HEK293 (cell line): ENCODE measurements around the gene MINDY1.
A peak's percentile ranks its signal among the peaks of the same experiment; 100 is the strongest.

ENCODE experiments used
- CTCF ChIA-PET: fragments of 350-600 bp; formaldehyde crosslinking; extraction: SDS; loops from one replicate; lab custom pipeline; 2021; ENCODE audit warnings: antibody characterized with exemption; lab: Yijun Ruan, JAX
- POLR2A ChIA-PET: fragments of 300-600 bp; formaldehyde crosslinking; extraction: SDS; loops from one replicate; lab custom pipeline; 2020; ENCODE audit warnings: antibody characterized with exemption, inconsistent platforms; lab: Yijun Ruan, JAX
- H3K27ac ChIP-seq: fragments of 200-500 bp; sonication (Bioruptor generic); 2 replicates; pipeline ENCODE4 v1.5.1; 2014; ENCODE audit warnings: low read depth, low read length, control low read depth, inconsistent platforms; ENCODE audit errors: extremely low read depth
- H3K36me3 ChIP-seq, 2 experiments: fragments of 200-500 bp in 1 of 2; sonication (Bioruptor generic) in 1 of 2; 1 replicate in 1 of 2; 2 replicates in 1 of 2; pipeline ENCODE4 v1.5.1; 2014 to 2017; ENCODE audit warnings: inconsistent platforms in 2 of 2, low read length in 2 of 2; ENCODE audit not compliant: control insufficient read depth in 2 of 2, insufficient read depth in 1 of 2
- H3K4me1 ChIP-seq: fragments of 200-500 bp; sonication (Bioruptor generic); 2 replicates; pipeline ENCODE4 v1.5.1; 2014; ENCODE audit warnings: mild to moderate bottlenecking, low read length, inconsistent platforms; ENCODE audit not compliant: control insufficient read depth, insufficient read depth
- H3K4me3 ChIP-seq: 2 replicates; pipeline ENCODE4 v1.5.1; 2011; ENCODE audit warnings: low read depth, mild to moderate bottlenecking, control low read depth, low read length, moderate library complexity
- H3K9me3 ChIP-seq: fragments of 200-500 bp; sonication (Bioruptor generic); 2 replicates; pipeline ENCODE4 v1.5.1; 2014; ENCODE audit warnings: low read depth, low read length, inconsistent platforms; ENCODE audit not compliant: control insufficient read depth, insufficient read depth
- BCL11B ChIP-seq: fragments of 450-650 bp; formaldehyde crosslinking; IDR thresholded peaks from 2 replicates; pipeline ENCODE4 v1.5.1; 2016; ENCODE audit warnings: low read depth, missing biosample characterization, missing genetic modification characterization
- KLF16 ChIP-seq: fragments of 450-650 bp; formaldehyde crosslinking; IDR thresholded peaks from 2 replicates; pipeline ENCODE4 v1.5.1; 2017; ENCODE audit warnings: missing biosample characterization, missing genetic modification characterization
- KLF8 ChIP-seq: fragments of 450-650 bp; formaldehyde crosslinking; IDR thresholded peaks from 2 replicates; pipeline ENCODE4 v1.5.1; 2016; ENCODE audit warnings: missing biosample characterization, missing genetic modification characterization
- RBAK ChIP-seq: fragments of 450-650 bp; formaldehyde crosslinking; IDR thresholded peaks from 2 replicates; pipeline ENCODE4 v1.5.1; 2016; ENCODE audit warnings: missing biosample characterization, missing genetic modification characterization
- SCRT2 ChIP-seq: fragments of 450-650 bp; formaldehyde crosslinking; IDR thresholded peaks from 2 replicates; pipeline ENCODE4 v1.5.1; 2016; ENCODE audit warnings: missing biosample characterization, missing genetic modification characterization
- SETDB1 ChIP-seq: IDR thresholded peaks from one replicate; pipeline ENCODE4 v1.6.1; 2017; ENCODE audit warnings: mild to moderate bottlenecking, low read length, moderate library complexity, mixed read lengths; ENCODE audit not compliant: insufficient read length
- SP2 ChIP-seq: fragments of 450-650 bp; formaldehyde crosslinking; IDR thresholded peaks from 2 replicates; pipeline ENCODE4 v1.5.1; 2016; ENCODE audit warnings: missing biosample characterization, missing genetic modification characterization
- SP3 ChIP-seq: fragments of 450-650 bp; formaldehyde crosslinking; IDR thresholded peaks from 2 replicates; pipeline ENCODE4 v1.5.1; 2016; ENCODE audit warnings: missing biosample characterization, missing genetic modification characterization
- ZBTB20 ChIP-seq: fragments of 450-650 bp; formaldehyde crosslinking; IDR thresholded peaks from 2 replicates; pipeline ENCODE4 v1.5.1; 2016; ENCODE audit warnings: missing biosample characterization, missing genetic modification characterization
- ZBTB8A ChIP-seq: fragments of 450-650 bp; formaldehyde crosslinking; IDR thresholded peaks from 2 replicates; pipeline ENCODE4 v1.5.1; 2016; ENCODE audit warnings: missing biosample characterization, missing genetic modification characterization
- ZFHX2 ChIP-seq: fragments of 450-650 bp; formaldehyde crosslinking; conservative IDR thresholded peaks from 2 replicates; pipeline ENCODE4 v1.5.1; 2016; ENCODE audit warnings: missing biosample characterization, missing genetic modification characterization
- ZNF146 ChIP-seq: fragments of 450-650 bp; formaldehyde crosslinking; IDR thresholded peaks from 2 replicates; pipeline ENCODE4 v1.5.1; 2016; ENCODE audit warnings: missing biosample characterization, missing genetic modification characterization
- ZNF426 ChIP-seq: fragments of 450-650 bp; formaldehyde crosslinking; IDR thresholded peaks from 2 replicates; pipeline ENCODE4 v1.5.1; 2017; ENCODE audit warnings: missing biosample characterization, missing genetic modification characterization, mild to moderate bottlenecking, inconsistent platforms, moderate library complexity
- ZNF501 ChIP-seq: fragments of 450-650 bp; formaldehyde crosslinking; IDR thresholded peaks from 2 replicates; pipeline ENCODE4 v1.5.1; 2016; ENCODE audit warnings: missing biosample characterization, missing genetic modification characterization
- ZNF510 ChIP-seq: fragments of 450-650 bp; formaldehyde crosslinking; IDR thresholded peaks from 2 replicates; pipeline ENCODE4 v1.5.1; 2018; ENCODE audit warnings: mild to moderate bottlenecking, missing genetic modification characterization, missing biosample characterization; ENCODE audit not compliant: insufficient replicate concordance
- ZNF544 ChIP-seq: fragments of 450-650 bp; formaldehyde crosslinking; IDR thresholded peaks from 2 replicates; pipeline ENCODE4 v1.5.0; 2017; ENCODE audit warnings: missing biosample characterization, missing genetic modification characterization
- ZNF561 ChIP-seq: fragments of 450-650 bp; IDR thresholded peaks from 2 replicates; pipeline ENCODE4 v1.5.1; 2018; ENCODE audit warnings: missing biosample characterization, missing genetic modification characterization, borderline replicate concordance
- ZNF596 ChIP-seq: fragments of 450-650 bp; IDR thresholded peaks from 2 replicates; pipeline ENCODE4 v1.5.0; 2018; ENCODE audit warnings: missing biosample characterization, mild to moderate bottlenecking, missing genetic modification characterization, moderate library complexity
- ZNF600 ChIP-seq: fragments of 450-650 bp; formaldehyde crosslinking; IDR thresholded peaks from 2 replicates; pipeline ENCODE4 v1.5.1; 2016; ENCODE audit warnings: missing biosample characterization, missing genetic modification characterization
- ZNF76 ChIP-seq: fragments of 450-650 bp; formaldehyde crosslinking; IDR thresholded peaks from 2 replicates; pipeline ENCODE4; 2016; ENCODE audit warnings: low read depth, missing biosample characterization, missing genetic modification characterization, borderline replicate concordance
- ZNF777 ChIP-seq: fragments of 450-650 bp; formaldehyde crosslinking; IDR thresholded peaks from 2 replicates; pipeline ENCODE4 v1.5.1; 2017; ENCODE audit warnings: missing biosample characterization, missing genetic modification characterization, borderline replicate concordance
- ZSCAN16 ChIP-seq: fragments of 450-650 bp; formaldehyde crosslinking; IDR thresholded peaks from 2 replicates; pipeline ENCODE4 v1.5.1; 2016; ENCODE audit warnings: missing biosample characterization, missing genetic modification characterization
- TF ChIP-seq, protein P1 (sequence below): fragments of 450-650 bp; formaldehyde crosslinking; IDR thresholded peaks from 2 replicates; pipeline ENCODE4 v1.5.1; 2017; ENCODE audit warnings: missing biosample characterization, missing genetic modification characterization
- TF ChIP-seq, protein P2 (sequence below): fragments of 450-650 bp; formaldehyde crosslinking; optimal IDR thresholded peaks from 2 replicates; pipeline ENCODE3; 2016; ENCODE audit warnings: missing biosample characterization, mild to moderate bottlenecking, missing genetic modification characterization
- TF ChIP-seq, protein P3 (sequence below): fragments of 450-650 bp; formaldehyde crosslinking; IDR thresholded peaks from 2 replicates; pipeline ENCODE4 v1.5.1; 2016; ENCODE audit warnings: missing biosample characterization, missing genetic modification characterization
- TF ChIP-seq, protein P4 (sequence below): IDR thresholded peaks from 2 replicates; pipeline ENCODE4 v1.6.1; 2011; ENCODE audit warnings: mild to moderate bottlenecking, low read depth, low read length, borderline replicate concordance
- TF ChIP-seq, protein P5 (sequence below): sonication (generic); formaldehyde crosslinking; IDR thresholded peaks from 2 replicates; pipeline ENCODE4 v1.8.1; 2022; ENCODE audit warnings: mild to moderate bottlenecking, moderate library complexity, missing genetic modification reagents
- TF ChIP-seq, protein P6 (sequence below): fragments of 450-650 bp; formaldehyde crosslinking; IDR thresholded peaks from 2 replicates; pipeline ENCODE4 v1.5.1; 2016; ENCODE audit warnings: missing biosample characterization, missing genetic modification characterization
- TF ChIP-seq, protein P7 (sequence below): fragments of 450-650 bp; formaldehyde crosslinking; IDR thresholded peaks from 2 replicates; pipeline ENCODE4 v1.5.1; 2017; ENCODE audit warnings: missing biosample characterization, missing genetic modification characterization

MINDY1 gene

DNA sequence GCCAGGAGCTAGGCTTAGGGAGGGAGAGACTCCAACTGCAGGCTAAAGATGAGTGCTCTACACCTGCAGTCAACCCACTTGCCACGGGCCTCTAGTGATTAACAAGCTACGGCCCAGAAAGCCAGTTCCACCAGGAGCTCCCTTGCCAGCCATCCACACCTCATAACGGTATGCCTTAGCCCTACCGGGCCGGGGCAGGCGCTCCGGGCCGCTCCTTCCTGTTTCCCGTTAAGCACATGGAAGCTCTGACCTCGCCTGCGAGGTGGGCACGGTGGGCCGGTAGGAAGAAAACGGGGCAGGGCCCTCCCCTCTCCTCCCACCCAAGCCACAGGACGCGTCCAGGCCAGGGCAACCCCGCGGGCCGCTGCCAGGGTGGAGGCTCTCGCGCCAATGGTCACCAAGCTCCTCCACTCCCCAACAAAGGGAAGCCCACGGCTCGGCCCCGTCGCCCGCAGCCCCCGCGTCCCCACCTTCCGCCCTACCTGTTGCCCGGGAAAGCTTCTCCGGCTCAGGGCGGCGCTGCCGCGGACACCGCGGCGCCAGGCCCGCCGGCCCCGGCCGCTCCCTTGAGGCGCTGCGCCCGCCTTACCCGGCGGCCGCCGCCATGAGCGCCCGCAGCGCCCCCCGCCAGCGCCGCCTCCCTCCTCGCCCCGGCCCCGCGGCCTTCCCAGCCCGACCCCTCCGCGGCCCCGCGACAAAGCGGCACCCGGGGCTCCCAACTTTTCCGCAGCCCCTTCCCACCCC is 32.7 kb downstream of the MINDY1 start:
- ChIA-PET POLR2A (interaction anchor here (0.5 to 1.7 kb wide), 6 partner anchors 9 to 1089 kb away, joined by 3 to 9 read pairs (median 3); partner anchors contain the start of genes ARNT and MINDY1), CTCF (interaction anchor here (1.4 kb wide), 1 partner anchor 22 kb away, joined by 5 read pairs; no protein-coding TSS in a partner anchor)
- Histone ChIP-seq H3K36me3 (peaks cover 0 to 5% of the 10 kb centered on the region in 2 experiments; a peak in 2 of 3 replicates), H3K27ac (peak overlapping the region; percentile 81), H3K4me3 (peak overlapping the region; percentile 82), H3K9me3 (no peaks in the 10 kb centered on the region), H3K4me1 (peaks cover 26% of the 10 kb centered on the region)
- no peak for TF ChIP-seq ZNF561 (tag by site-specific recombination)
- TF ChIP-seq, protein P1, sequence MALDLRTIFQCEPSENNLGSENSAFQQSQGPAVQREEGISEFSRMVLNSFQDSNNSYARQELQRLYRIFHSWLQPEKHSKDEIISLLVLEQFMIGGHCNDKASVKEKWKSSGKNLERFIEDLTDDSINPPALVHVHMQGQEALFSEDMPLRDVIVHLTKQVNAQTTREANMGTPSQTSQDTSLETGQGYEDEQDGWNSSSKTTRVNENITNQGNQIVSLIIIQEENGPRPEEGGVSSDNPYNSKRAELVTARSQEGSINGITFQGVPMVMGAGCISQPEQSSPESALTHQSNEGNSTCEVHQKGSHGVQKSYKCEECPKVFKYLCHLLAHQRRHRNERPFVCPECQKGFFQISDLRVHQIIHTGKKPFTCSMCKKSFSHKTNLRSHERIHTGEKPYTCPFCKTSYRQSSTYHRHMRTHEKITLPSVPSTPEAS (tag by site-specific recombination), result no peak
- TF ChIP-seq, protein P2, sequence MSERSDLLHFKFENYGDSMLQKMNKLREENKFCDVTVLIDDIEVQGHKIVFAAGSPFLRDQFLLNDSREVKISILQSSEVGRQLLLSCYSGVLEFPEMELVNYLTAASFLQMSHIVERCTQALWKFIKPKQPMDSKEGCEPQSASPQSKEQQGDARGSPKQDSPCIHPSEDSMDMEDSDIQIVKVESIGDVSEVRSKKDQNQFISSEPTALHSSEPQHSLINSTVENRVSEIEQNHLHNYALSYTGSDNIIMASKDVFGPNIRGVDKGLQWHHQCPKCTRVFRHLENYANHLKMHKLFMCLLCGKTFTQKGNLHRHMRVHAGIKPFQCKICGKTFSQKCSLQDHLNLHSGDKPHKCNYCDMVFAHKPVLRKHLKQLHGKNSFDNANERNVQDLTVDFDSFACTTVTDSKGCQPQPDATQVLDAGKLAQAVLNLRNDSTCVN (tag by site-specific recombination), result peak; percentile 45
- peak; percentile 74; the same call in 1 of the 2 replicates for TF ChIP-seq KLF8 (tag by site-specific recombination)
- no peak; the same call in 1 of the 2 replicates for TF ChIP-seq ZBTB20 (tag by site-specific recombination)
- peak; percentile 57; the same call in 1 of the 2 replicates for TF ChIP-seq SP3 (tag by site-specific recombination)
- no peak for TF ChIP-seq ZNF596 (tag by site-specific recombination)
- TF ChIP-seq ZNF777 (tag by site-specific recombination), result peak; percentile 60; the same call in 1 of the 2 replicates
- TF ChIP-seq, protein P3, sequence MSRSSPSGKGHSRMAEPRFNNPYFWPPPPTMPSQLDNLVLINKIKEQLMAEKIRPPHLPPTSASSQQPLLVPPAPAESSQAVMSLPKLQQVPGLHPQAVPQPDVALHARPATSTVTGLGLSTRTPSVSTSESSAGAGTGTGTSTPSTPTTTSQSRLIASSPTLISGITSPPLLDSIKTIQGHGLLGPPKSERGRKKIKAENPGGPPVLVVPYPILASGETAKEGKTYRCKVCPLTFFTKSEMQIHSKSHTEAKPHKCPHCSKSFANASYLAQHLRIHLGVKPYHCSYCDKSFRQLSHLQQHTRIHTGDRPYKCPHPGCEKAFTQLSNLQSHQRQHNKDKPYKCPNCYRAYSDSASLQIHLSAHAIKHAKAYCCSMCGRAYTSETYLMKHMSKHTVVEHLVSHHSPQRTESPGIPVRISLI (tag by site-specific recombination), result no peak
- TF ChIP-seq, protein P4, sequence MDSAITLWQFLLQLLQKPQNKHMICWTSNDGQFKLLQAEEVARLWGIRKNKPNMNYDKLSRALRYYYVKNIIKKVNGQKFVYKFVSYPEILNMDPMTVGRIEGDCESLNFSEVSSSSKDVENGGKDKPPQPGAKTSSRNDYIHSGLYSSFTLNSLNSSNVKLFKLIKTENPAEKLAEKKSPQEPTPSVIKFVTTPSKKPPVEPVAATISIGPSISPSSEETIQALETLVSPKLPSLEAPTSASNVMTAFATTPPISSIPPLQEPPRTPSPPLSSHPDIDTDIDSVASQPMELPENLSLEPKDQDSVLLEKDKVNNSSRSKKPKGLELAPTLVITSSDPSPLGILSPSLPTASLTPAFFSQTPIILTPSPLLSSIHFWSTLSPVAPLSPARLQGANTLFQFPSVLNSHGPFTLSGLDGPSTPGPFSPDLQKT, result no peak
- 0 out of 2 replicates have a peak, but pooled peaks have one; percentile 28 for TF ChIP-seq ZNF501 (tag by site-specific recombination)
- TF ChIP-seq BCL11B, result peak; percentile 43; the same call in 1 of the 2 replicates
- TF ChIP-seq RBAK (tag by site-specific recombination), result no peak
- peak; percentile 48; the same call in 1 of the 2 replicates for TF ChIP-seq KLF16
- TF ChIP-seq ZNF76 (tag by site-specific recombination), result peak; percentile 43; the same call in 1 of the 2 replicates
- peak; percentile 96 for TF ChIP-seq SCRT2 (tag by site-specific recombination)
- TF ChIP-seq ZSCAN16 (tag by site-specific recombination), result no peak
- TF ChIP-seq ZNF426 (tag by site-specific recombination), result no peak
- no peak for TF ChIP-seq ZNF146 (tag by site-specific recombination)
- no peak for TF ChIP-seq ZNF510 (tag by site-specific recombination)
- TF ChIP-seq ZBTB8A (tag by site-specific recombination), result peak; percentile 66
- TF ChIP-seq ZFHX2, result peak; percentile 16; the same call in 1 of the 2 replicates
- no peak for TF ChIP-seq SETDB1
- TF ChIP-seq, protein P5, sequence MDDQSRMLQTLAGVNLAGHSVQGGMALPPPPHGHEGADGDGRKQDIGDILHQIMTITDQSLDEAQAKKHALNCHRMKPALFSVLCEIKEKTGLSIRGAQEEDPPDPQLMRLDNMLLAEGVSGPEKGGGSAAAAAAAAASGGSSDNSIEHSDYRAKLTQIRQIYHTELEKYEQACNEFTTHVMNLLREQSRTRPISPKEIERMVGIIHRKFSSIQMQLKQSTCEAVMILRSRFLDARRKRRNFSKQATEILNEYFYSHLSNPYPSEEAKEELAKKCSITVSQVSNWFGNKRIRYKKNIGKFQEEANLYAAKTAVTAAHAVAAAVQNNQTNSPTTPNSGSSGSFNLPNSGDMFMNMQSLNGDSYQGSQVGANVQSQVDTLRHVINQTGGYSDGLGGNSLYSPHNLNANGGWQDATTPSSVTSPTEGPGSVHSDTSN (CRISPR knock-in tag), result no peak; the same call in 1 of the 2 replicates
- TF ChIP-seq ZNF544 (tag by site-specific recombination), result no peak
- TF ChIP-seq, protein P6, sequence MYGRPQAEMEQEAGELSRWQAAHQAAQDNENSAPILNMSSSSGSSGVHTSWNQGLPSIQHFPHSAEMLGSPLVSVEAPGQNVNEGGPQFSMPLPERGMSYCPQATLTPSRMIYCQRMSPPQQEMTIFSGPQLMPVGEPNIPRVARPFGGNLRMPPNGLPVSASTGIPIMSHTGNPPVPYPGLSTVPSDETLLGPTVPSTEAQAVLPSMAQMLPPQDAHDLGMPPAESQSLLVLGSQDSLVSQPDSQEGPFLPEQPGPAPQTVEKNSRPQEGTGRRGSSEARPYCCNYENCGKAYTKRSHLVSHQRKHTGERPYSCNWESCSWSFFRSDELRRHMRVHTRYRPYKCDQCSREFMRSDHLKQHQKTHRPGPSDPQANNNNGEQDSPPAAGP (tag by site-specific recombination), result peak; percentile 55
- TF ChIP-seq, protein P7, sequence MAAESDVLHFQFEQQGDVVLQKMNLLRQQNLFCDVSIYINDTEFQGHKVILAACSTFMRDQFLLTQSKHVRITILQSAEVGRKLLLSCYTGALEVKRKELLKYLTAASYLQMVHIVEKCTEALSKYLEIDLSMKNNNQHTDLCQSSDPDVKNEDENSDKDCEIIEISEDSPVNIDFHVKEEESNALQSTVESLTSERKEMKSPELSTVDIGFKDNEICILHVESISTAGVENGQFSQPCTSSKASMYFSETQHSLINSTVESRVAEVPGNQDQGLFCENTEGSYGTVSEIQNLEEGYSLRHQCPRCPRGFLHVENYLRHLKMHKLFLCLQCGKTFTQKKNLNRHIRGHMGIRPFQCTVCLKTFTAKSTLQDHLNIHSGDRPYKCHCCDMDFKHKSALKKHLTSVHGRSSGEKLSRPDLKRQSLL (tag by site-specific recombination), result no peak
- TF ChIP-seq SP2 (tag by site-specific recombination), result peak; percentile 57
- peak; percentile 72 for TF ChIP-seq ZNF600 (tag by site-specific recombination)
